Smooth muscle cell of the coronary artery (primary cell): Measurements from ENCODE around the gene NFE2L2. TPM values are rescaled to one million over a fixed set of nuclear protein-coding genes. Genes with fewer than 3 reads are reported as not detected.

Experiments used
- total RNA-seq: library from RNA; depleted of rRNA; stranded (reverse); fragments of >200 nt; gene quantifications from 2 replicates; pipeline ENCODE4 v1.2.3, GENCODE V29; 2014; ENCODE audit warnings: low replicate concordance

The NFE2L2 gene
- total RNA-seq: 53.1 and 61.8 TPM in 2 replicates

GRCh38 chr2:177264693-177265587, at the start of gene NFE2L2:
TSS of gene NFE2L2 (minus strand) at chr2:177264727. CDS start at chr2:177264576, 151 bp downstream.

GRCh38 chr2:177212106-177212890, 52.2 kb downstream of the NFE2L2 start, which contains the start of gene HNRNPA3:
TSS of gene HNRNPA3 (plus strand) at chr2:177212794. CDS start at chr2:177212800, 6 bp downstream.

Other genes starting within 250 kb of the NFE2L2 start
- gene HNRNPA3, start 51.9 kb downstream of the NFE2L2 start, total RNA-seq: 8.1 and 32.2 TPM in 2 replicates
- 26.2 and 72.9 TPM in 2 replicates for gene AGPS, start 128.0 kb upstream of the NFE2L2 start, total RNA-seq